GM11168 (cell line): Measurements from ENCODE around the gene CD44.
"Not testable (repeated sequence)": the region's sequence is repeated elsewhere in the genome, so short reads cannot be mapped to it uniquely, and the experiment has no call there.

ENCODE experiments used
- in situ Hi-C: fragments of 300-500 bp; cut with MboI; formaldehyde crosslinking; loops from one replicate; pipeline ENCODE4 v1.12.0; 2022; ENCODE audit warnings: low sequenced_read_pairs; ENCODE audit not compliant: unreplicated experiment

Gene CD44

DNA sequence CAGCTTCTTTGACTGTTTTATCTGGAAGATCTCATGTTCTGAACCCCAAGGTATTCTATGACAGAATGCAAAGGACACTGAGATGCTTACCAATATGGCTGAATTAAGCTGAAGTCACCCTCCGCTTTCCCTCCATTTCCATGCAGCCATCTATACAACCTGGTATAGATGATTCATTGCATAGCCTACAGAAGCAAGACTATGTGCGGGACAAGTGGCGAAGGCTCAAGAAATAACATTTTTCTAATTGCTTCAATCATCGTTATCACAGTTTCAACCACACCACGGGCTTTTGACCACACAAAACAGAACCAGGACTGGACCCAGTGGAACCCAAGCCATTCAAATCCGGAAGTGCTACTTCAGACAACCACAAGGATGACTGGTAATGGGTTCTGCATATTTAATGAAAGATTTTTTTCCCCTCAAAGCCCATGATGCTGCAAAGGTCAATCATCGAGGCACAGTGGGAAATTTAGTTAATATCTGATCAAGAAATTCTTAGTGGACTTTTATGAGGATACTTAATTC is 61.9 kb downstream of the CD44 start:
- in situ Hi-C loops: no loop called here

DNA sequence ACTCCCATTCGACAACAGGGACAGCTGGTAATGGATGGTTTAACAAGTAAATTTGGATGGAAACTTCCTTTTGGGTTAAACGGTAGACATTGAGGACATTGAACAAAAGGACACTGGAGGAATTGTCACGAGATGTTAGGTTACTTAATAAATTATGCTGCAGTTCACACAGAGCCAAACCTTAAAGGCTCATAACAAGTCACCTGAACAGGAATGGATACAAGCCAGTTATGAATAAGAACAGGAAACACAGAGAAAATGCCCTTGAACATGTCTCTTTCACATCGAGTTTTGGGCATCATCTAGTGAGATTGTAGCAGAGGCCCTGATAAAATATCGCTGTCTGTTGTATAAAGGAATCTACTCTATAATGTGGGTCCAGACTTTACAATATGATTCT is 65.6 kb downstream of the CD44 start:
- in situ Hi-C loops: no loop called here

- in situ Hi-C loops: no loop called here
Measured at GRCh38 chr11:35206616-35207015, 67.6 kb downstream of the CD44 start.

- in situ Hi-C loops: no loop called here
Measured at GRCh38 chr11:35207471-35208403, 68.8 kb downstream of the CD44 start.

DNA sequence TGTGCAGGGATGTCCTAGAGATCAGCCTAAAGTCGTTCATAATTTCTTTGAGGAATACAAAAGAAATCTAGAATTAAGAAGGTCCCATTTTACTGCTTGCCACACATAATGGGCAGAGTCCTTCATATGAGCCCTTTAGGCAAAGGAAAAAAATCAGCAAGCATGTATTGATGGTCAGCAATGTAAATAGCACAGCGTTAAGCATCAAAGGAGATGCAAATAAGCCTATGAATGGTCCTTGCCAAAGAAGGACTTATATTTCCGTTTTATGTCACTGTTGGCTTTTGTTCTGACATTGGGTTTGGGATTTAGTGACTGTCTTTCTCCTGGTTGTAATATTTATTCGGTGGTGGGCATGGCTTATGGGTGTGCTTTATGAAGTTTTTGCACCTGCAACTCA is 69.8 kb downstream of the CD44 start:
- in situ Hi-C loops: no loop called here

GRCh38 chr11:35210876-35211546 is 72.0 kb downstream of the CD44 start:
- in situ Hi-C loops: no loop called here

DNA sequence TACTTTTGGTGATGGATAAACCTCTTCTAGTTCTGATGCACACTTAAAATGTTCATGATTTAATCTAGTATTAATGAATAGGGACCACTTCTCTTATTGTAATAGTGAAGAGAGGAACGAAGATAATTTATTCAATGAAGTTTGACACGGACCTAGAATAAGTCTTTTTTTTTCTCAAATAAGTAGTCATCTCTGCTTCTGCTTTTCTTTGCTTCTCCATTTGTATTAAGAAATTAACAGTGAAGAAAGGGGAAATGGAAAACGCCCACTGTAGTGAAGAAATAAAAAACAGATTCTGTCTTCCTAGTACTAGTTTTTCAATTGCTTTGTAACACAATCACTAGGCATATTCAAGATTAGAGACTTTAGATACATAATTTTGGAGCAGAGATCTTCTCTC is 73.0 kb downstream of the CD44 start:
- in situ Hi-C loops: no loop called here

GRCh38 chr11:35214226-35214770 is 75.3 kb downstream of the CD44 start:
- in situ Hi-C loops: no loop called here

- in situ Hi-C loops: no loop called here
Measured at GRCh38 chr11:35214792-35215193, 75.8 kb downstream of the CD44 start.

DNA sequence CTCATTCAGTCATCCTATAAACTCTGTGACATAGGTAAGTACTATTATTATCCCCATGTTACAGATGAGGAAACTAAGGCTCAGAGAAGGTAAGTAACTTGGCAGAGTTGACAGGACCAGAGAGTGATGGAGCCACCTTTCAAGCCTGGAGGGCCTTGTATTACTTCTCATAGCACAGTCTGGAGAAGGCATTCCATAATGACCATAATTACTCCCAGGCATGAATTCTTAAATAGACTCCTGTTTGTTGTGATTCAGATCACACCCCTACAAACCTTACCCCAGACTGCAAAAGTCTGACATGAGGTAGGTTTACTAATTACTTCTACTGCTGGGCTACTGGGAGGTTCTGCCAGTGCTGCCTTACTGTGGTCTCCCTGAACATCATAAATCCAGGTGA is 77.0 kb downstream of the CD44 start:
- in situ Hi-C loops: no loop called here

GRCh38 chr11:35216962-35217678 is 78.1 kb downstream of the CD44 start:
- in situ Hi-C loops: no loop called here

GRCh38 chr11:35218956-35219355 is 80.0 kb downstream of the CD44 start:
- in situ Hi-C loops: no loop called here

GRCh38 chr11:35223371-35223796 is 84.4 kb downstream of the CD44 start:
- in situ Hi-C loops: no loop called here

- in situ Hi-C loops: no loop called here
Measured at GRCh38 chr11:35223991-35224390, 85.0 kb downstream of the CD44 start.

DNA sequence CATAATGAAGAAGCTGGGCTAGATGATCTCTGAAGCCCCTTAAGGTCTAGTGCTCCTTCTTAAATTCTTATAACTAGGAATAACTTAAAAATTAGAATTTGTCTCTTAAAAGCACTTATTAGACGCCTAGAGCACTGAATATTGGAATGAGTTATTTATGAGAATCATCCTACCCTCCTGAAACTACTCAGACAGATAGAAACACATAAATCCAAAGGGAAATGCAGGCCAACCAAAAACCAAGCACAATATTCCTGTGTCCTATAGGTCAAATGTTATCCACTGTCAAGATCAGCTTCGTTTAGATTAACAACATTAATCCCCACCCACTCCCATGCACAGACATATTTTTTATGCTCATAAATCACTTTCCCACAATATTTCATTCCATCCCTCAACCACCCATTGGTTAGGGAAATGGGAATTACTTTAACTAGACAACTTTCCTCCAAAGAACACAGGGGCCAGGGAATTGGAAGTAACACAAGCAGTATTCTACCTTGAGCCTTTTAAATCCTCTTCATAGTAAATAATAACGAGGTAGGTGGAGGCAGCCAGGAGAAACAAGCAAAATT is 87.1 kb downstream of the CD44 start:
- in situ Hi-C loops: no loop called here

DNA sequence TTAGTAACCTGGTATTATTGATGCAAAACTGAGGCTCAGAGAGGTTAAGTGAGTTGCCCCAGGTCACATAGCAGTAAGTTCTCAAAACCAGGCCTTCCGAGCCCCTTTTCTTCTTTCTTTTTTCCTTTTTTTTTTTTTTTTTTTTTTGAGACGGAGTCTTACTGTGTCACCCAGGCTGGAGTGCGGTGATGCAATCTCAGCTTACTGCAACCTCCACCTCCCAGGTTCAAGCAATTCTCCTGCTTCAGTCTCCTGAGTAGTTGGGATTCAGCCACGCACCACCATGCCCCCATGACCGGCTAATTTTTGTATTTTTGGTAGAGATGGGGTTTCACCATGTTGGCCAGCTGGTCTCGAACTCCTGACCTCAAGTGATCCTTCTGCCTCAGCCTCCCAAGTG is 87.8 kb downstream of the CD44 start:
- in situ Hi-C loops: not testable (repeated sequence)

- in situ Hi-C loops: no loop called here
Measured at GRCh38 chr11:35227576-35228327, 88.8 kb downstream of the CD44 start.

GRCh38 chr11:35228328-35228725 is 89.4 kb downstream of the CD44 start:
- in situ Hi-C loops: no loop called here

- in situ Hi-C loops: loop anchor here (10.0 kb wide), 1 partner anchor 306 kb away; no protein-coding TSS in a partner anchor
Measured at GRCh38 chr11:35230388-35230787, 91.4 kb downstream of the CD44 start.
